Neural progenitor cell (in vitro differentiated cells): ENCODE measurements around the gene KY. TPM values are rescaled to one million over a fixed set of nuclear protein-coding genes. Genes with fewer than 3 reads are reported as not detected.

ENCODE experiments used
- DNase-seq: peaks from one replicate; pipeline ENCODE4 v3.0.0-alpha.2; 2016; ENCODE audit warnings: low spot score
- H2AFZ ChIP-seq: fragments of 200-600 bp; sonication (generic); replicated peaks from 2 replicates; pipeline ENCODE4 v1.6.1; 2016; ENCODE audit warnings: antibody characterized with exemption
- H3F3A ChIP-seq: fragments of 200-600 bp; sonication (generic); 2 replicates; pipeline ENCODE4 v1.6.1; 2016; ENCODE audit warnings: antibody characterized with exemption, low read depth
- H3K27ac ChIP-seq: fragments of 200-600 bp; sonication (generic); 2 replicates; pipeline ENCODE4 v1.5.1; 2016; ENCODE audit warnings: mild to moderate bottlenecking
- H3K27me3 ChIP-seq: fragments of 200-600 bp; sonication (generic); 2 replicates; pipeline ENCODE4 v1.6.1; 2016; ENCODE audit warnings: mild to moderate bottlenecking, moderate library complexity
- H3K36me3 ChIP-seq: fragments of 200-600 bp; sonication (generic); 2 replicates; pipeline ENCODE4 v1.5.1; 2016
- H3K4me1 ChIP-seq: fragments of 200-600 bp; sonication (generic); 2 replicates; pipeline ENCODE4 v1.6.1; 2016; ENCODE audit warnings: mixed run types
- H3K4me2 ChIP-seq: fragments of 200-600 bp; sonication (generic); 2 replicates; pipeline ENCODE4 v1.6.1; 2016
- H3K4me3 ChIP-seq: fragments of 200-600 bp; sonication (generic); 2 replicates; pipeline ENCODE4 v1.5.1; 2016
- H3K79me2 ChIP-seq: fragments of 200-600 bp; sonication (generic); 2 replicates; pipeline ENCODE4 v1.6.1; 2016; ENCODE audit warnings: low read depth
- H3K9ac ChIP-seq: fragments of 200-600 bp; sonication (generic); 2 replicates; pipeline ENCODE4 v1.6.1; 2016
- H3K9me3 ChIP-seq: fragments of 200-600 bp; sonication (generic); 2 replicates; pipeline ENCODE4 v1.5.1; 2016; ENCODE audit warnings: low read depth
- H4K20me1 ChIP-seq: fragments of 200-600 bp; sonication (generic); 2 replicates; pipeline ENCODE4 v1.6.1; 2016; ENCODE audit warnings: low read depth
- H3K27ac Mint-ChIP-seq: 3 replicates; pipeline ENCODE4 v1.8.0; 2021; ENCODE audit warnings: mixed read lengths
- H3K27me3 Mint-ChIP-seq: 2 replicates; pipeline ENCODE4 v1.8.0; 2022; ENCODE audit warnings: low read depth, mild to moderate bottlenecking, inconsistent platforms, moderate library complexity, mixed read lengths; ENCODE audit not compliant: insufficient read depth
- H3K36me3 Mint-ChIP-seq: 3 replicates; pipeline ENCODE4 v1.8.0; 2021; ENCODE audit warnings: mixed read lengths
- H3K4me1 Mint-ChIP-seq: 3 replicates; pipeline ENCODE4 v1.8.0; 2021; ENCODE audit warnings: mixed read lengths
- H3K4me3 Mint-ChIP-seq: 3 replicates; pipeline ENCODE4 v1.8.0; 2021; ENCODE audit warnings: mild to moderate bottlenecking, moderate library complexity, mixed read lengths
- H3K9me3 Mint-ChIP-seq: 3 replicates; pipeline ENCODE4 v1.8.0; 2020; ENCODE audit warnings: mixed read lengths
- CTCF ChIP-seq: fragments of 200-600 bp; sonication (generic); IDR thresholded peaks from 2 replicates; pipeline ENCODE4 v1.5.1; 2017; ENCODE audit warnings: antibody characterized with exemption, mild to moderate bottlenecking
- EZH2 ChIP-seq: fragments of 200-600 bp; sonication (generic); IDR thresholded peaks from 2 replicates; pipeline ENCODE4 v1.6.1; 2017; ENCODE audit warnings: antibody characterized with exemption, mild to moderate bottlenecking, moderate library complexity
- EZH2phosphoT487 ChIP-seq: fragments of 200-600 bp; sonication (generic); IDR thresholded peaks from 2 replicates; pipeline ENCODE4 v1.6.1; 2017; ENCODE audit warnings: antibody characterized with exemption
- total RNA-seq: library from RNA; depleted of rRNA; stranded (reverse); fragments of >200 nt; gene quantifications from 2 replicates; pipeline ENCODE4 v1.2.3, GENCODE V29; 2015; ENCODE audit warnings: low replicate concordance

The KY gene
- total RNA-seq, 1 donor from 2014 or later, result not detected

GRCh38 chr3:134663721-134664456 is 13.1 kb upstream of the KY start:
- Histone ChIP-seq H3K4me3 (no peak overlapping the region), H2AFZ (no peak overlapping the region), H3K9ac (no peak overlapping the region), H3K79me2 (no peaks in the 10 kb centered on the region), H3K4me1 (no peaks in the 10 kb centered on the region), H3K4me2 (no peak overlapping the region), H3K27me3 (peaks cover 22% of the 10 kb centered on the region), H4K20me1 (no peaks in the 10 kb centered on the region), H3F3A (no peaks in the 10 kb centered on the region), H3K36me3 (no peaks in the 10 kb centered on the region), H3K9me3 (no peaks in the 10 kb centered on the region), H3K27ac (no peak overlapping the region)
- TF ChIP-seq EZH2phosphoT487, result no peak
- TF ChIP-seq CTCF, result no peak
- TF ChIP-seq EZH2, result no peak
- Mint-ChIP-seq H3K9me3 (no peaks in the 10 kb centered on the region), H3K4me1 (peaks cover 7% of the 10 kb centered on the region), H3K27ac (no peak overlapping the region), H3K36me3 (no peaks in the 10 kb centered on the region), H3K4me3 (no peak overlapping the region), H3K27me3 (peaks cover 3% of the 10 kb centered on the region)
- no peak for DNase-seq

DNA sequence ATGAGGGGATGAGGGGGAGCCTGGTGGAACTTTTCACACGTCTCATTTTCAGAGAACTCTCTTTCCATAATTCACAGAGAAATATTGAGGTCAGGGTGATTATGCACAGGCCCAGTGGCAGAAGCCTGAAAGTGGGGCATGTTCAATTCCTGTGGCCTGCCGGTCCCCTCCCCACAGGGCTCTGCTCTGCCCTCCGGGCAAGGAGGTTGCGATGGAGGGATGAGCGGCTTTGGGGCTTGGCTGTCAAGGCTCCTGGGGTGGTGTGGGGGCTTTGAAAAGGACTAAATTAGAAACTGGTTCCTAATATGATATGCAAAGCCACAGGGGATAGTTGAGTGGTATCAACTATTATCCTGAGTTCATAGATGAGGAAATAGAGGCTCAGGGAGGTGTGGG is 9.2 kb upstream of the KY start:
- Histone ChIP-seq H3K4me3 (no peak overlapping the region), H3K4me1 (no peaks in the 10 kb centered on the region), H3K79me2 (no peaks in the 10 kb centered on the region), H2AFZ (no peak overlapping the region), H3K27ac (no peak overlapping the region), H4K20me1 (no peaks in the 10 kb centered on the region), H3K27me3 (peaks cover 57% of the 10 kb centered on the region), H3F3A (no peaks in the 10 kb centered on the region), H3K9me3 (no peaks in the 10 kb centered on the region), H3K4me2 (no peak overlapping the region), H3K36me3 (no peaks in the 10 kb centered on the region), H3K9ac (no peak overlapping the region)
- no peak for TF ChIP-seq EZH2phosphoT487
- TF ChIP-seq EZH2, result no peak
- no peak for TF ChIP-seq CTCF
- Mint-ChIP-seq H3K4me1 (peaks cover 7% of the 10 kb centered on the region), H3K9me3 (no peaks in the 10 kb centered on the region), H3K27ac (no peak overlapping the region), H3K4me3 (no peak overlapping the region), H3K36me3 (no peaks in the 10 kb centered on the region), H3K27me3 (peaks cover 3% of the 10 kb centered on the region)
- DNase-seq, result no peak

GRCh38 chr3:134659391-134660045 is 8.7 kb upstream of the KY start:
- TF ChIP-seq EZH2 (no peak), CTCF (no peak), EZH2phosphoT487 (no peak)
- Histone ChIP-seq H3K27ac (no peak overlapping the region), H3K9me3 (no peaks in the 10 kb centered on the region), H3K27me3 (peaks cover 63% of the 10 kb centered on the region), H3K79me2 (no peaks in the 10 kb centered on the region), H3K4me2 (no peak overlapping the region), H4K20me1 (no peaks in the 10 kb centered on the region), H3K4me1 (no peaks in the 10 kb centered on the region), H3K4me3 (no peak overlapping the region), H3K36me3 (no peaks in the 10 kb centered on the region), H2AFZ (no peak overlapping the region), H3K9ac (no peak overlapping the region), H3F3A (no peaks in the 10 kb centered on the region)
- DNase-seq, result no peak
- Mint-ChIP-seq H3K4me1 (peaks cover 7% of the 10 kb centered on the region), H3K9me3 (no peaks in the 10 kb centered on the region), H3K27me3 (peaks cover 4% of the 10 kb centered on the region), H3K27ac (no peak overlapping the region), H3K36me3 (no peaks in the 10 kb centered on the region), H3K4me3 (no peak overlapping the region)
